HEK293 (cell line): ENCODE measurements around the gene MAL.
A peak's percentile ranks its signal among the peaks of the same experiment; 100 is the strongest.

Experiments used
- BCL6B ChIP-seq: fragments of 450-650 bp; formaldehyde crosslinking; IDR thresholded peaks from 2 replicates; pipeline ENCODE4 v1.5.1; 2017; ENCODE audit warnings: missing biosample characterization, missing genetic modification characterization
- IKZF3 ChIP-seq: fragments of 450-650 bp; IDR thresholded peaks from 2 replicates; pipeline ENCODE4 v1.5.0; 2018; ENCODE audit warnings: missing biosample characterization, mild to moderate bottlenecking, missing genetic modification characterization, moderate library complexity
- KLF1 ChIP-seq: fragments of 450-650 bp; formaldehyde crosslinking; IDR thresholded peaks from 2 replicates; pipeline ENCODE4 v1.5.1; 2016; ENCODE audit warnings: missing biosample characterization, missing genetic modification characterization
- RBAK ChIP-seq: fragments of 450-650 bp; formaldehyde crosslinking; IDR thresholded peaks from 2 replicates; pipeline ENCODE4 v1.5.1; 2016; ENCODE audit warnings: missing biosample characterization, missing genetic modification characterization
- SP3 ChIP-seq: fragments of 450-650 bp; formaldehyde crosslinking; IDR thresholded peaks from 2 replicates; pipeline ENCODE4 v1.5.1; 2016; ENCODE audit warnings: missing biosample characterization, missing genetic modification characterization
- ZBTB26 ChIP-seq: fragments of 450-650 bp; formaldehyde crosslinking; optimal IDR thresholded peaks from 2 replicates; pipeline ENCODE3; 2016; ENCODE audit warnings: missing biosample characterization, mild to moderate bottlenecking, missing genetic modification characterization
- ZBTB48 ChIP-seq: fragments of 450-650 bp; formaldehyde crosslinking; IDR thresholded peaks from 2 replicates; pipeline ENCODE4 v1.5.1; 2016; ENCODE audit warnings: missing biosample characterization, missing genetic modification characterization
- ZBTB8A ChIP-seq: fragments of 450-650 bp; formaldehyde crosslinking; IDR thresholded peaks from 2 replicates; pipeline ENCODE4 v1.5.1; 2016; ENCODE audit warnings: missing biosample characterization, missing genetic modification characterization
- ZNF112 ChIP-seq: fragments of 450-650 bp; formaldehyde crosslinking; IDR thresholded peaks from 2 replicates; pipeline ENCODE4 v1.5.0; 2017; ENCODE audit warnings: missing biosample characterization, missing genetic modification characterization
- ZNF121 ChIP-seq: fragments of 450-650 bp; formaldehyde crosslinking; IDR thresholded peaks from 2 replicates; pipeline ENCODE4 v1.5.1; 2016; ENCODE audit warnings: missing biosample characterization, missing genetic modification characterization
- ZNF155 ChIP-seq: fragments of 450-650 bp; formaldehyde crosslinking; IDR thresholded peaks from 2 replicates; pipeline ENCODE4 v1.5.1; 2016; ENCODE audit warnings: missing biosample characterization, missing genetic modification characterization
- ZNF174 ChIP-seq: fragments of 450-650 bp; formaldehyde crosslinking; IDR thresholded peaks from 2 replicates; pipeline ENCODE4 v1.5.0; 2017; ENCODE audit warnings: missing biosample characterization, mild to moderate bottlenecking, missing genetic modification characterization
- ZNF202 ChIP-seq: fragments of 450-650 bp; formaldehyde crosslinking; IDR thresholded peaks from 2 replicates; pipeline ENCODE4 v1.5.1; 2016; ENCODE audit warnings: missing biosample characterization, missing genetic modification characterization, borderline replicate concordance
- ZNF23 ChIP-seq: fragments of 450-650 bp; formaldehyde crosslinking; IDR thresholded peaks from 2 replicates; pipeline ENCODE4 v1.5.1; 2016; ENCODE audit warnings: missing biosample characterization, missing genetic modification characterization, borderline replicate concordance
- ZNF248 ChIP-seq: fragments of 450-650 bp; formaldehyde crosslinking; IDR thresholded peaks from 2 replicates; pipeline ENCODE4 v1.5.1; 2017; ENCODE audit warnings: missing biosample characterization, missing genetic modification characterization
- ZNF26 ChIP-seq: fragments of 450-650 bp; formaldehyde crosslinking; IDR thresholded peaks from 2 replicates; pipeline ENCODE4 v1.5.1; 2016; ENCODE audit warnings: missing biosample characterization, missing genetic modification characterization
- ZNF324 ChIP-seq: fragments of 450-650 bp; formaldehyde crosslinking; IDR thresholded peaks from 2 replicates; pipeline ENCODE4 v1.5.1; 2016; ENCODE audit warnings: missing biosample characterization, missing genetic modification characterization
- ZNF37A ChIP-seq: fragments of 450-650 bp; IDR thresholded peaks from 2 replicates; pipeline ENCODE4 v1.5.1; 2018; ENCODE audit warnings: missing biosample characterization, missing genetic modification characterization
- ZNF558 ChIP-seq: fragments of 450-650 bp; formaldehyde crosslinking; IDR thresholded peaks from 2 replicates; pipeline ENCODE4 v1.5.1; 2016; ENCODE audit warnings: missing biosample characterization, missing genetic modification characterization
- ZNF560 ChIP-seq: fragments of 450-650 bp; formaldehyde crosslinking; IDR thresholded peaks from 2 replicates; pipeline ENCODE4 v1.5.1; 2017; ENCODE audit warnings: missing biosample characterization, missing genetic modification characterization, borderline replicate concordance
- ZNF571 ChIP-seq: fragments of 450-650 bp; formaldehyde crosslinking; IDR thresholded peaks from 2 replicates; pipeline ENCODE4 v1.5.0; 2017; ENCODE audit warnings: missing biosample characterization, missing genetic modification characterization
- ZNF626 ChIP-seq: fragments of 450-650 bp; sonication (Bioruptor Pico); formaldehyde crosslinking; IDR thresholded peaks from 2 replicates; pipeline ENCODE4 v1.5.1; 2018; ENCODE audit warnings: missing biosample characterization, missing genetic modification characterization, inconsistent platforms
- ZNF645 ChIP-seq: fragments of 450-650 bp; formaldehyde crosslinking; IDR thresholded peaks from 2 replicates; pipeline ENCODE4; 2016; ENCODE audit warnings: missing biosample characterization, missing genetic modification characterization
- ZNF747 ChIP-seq: fragments of 450-650 bp; formaldehyde crosslinking; IDR thresholded peaks from 2 replicates; pipeline ENCODE4 v1.5.1; 2016; ENCODE audit warnings: missing biosample characterization, missing genetic modification characterization
- ZNF777 ChIP-seq: fragments of 450-650 bp; formaldehyde crosslinking; IDR thresholded peaks from 2 replicates; pipeline ENCODE4 v1.5.1; 2017; ENCODE audit warnings: missing biosample characterization, missing genetic modification characterization, borderline replicate concordance
- ZNF792 ChIP-seq: fragments of 450-650 bp; formaldehyde crosslinking; IDR thresholded peaks from 2 replicates; pipeline ENCODE4 v1.5.1; 2016; ENCODE audit warnings: missing biosample characterization, missing genetic modification characterization
- ZNF837 ChIP-seq: fragments of 450-650 bp; formaldehyde crosslinking; IDR thresholded peaks from 2 replicates; pipeline ENCODE4 v1.5.1; 2016; ENCODE audit warnings: missing biosample characterization, missing genetic modification characterization
- ZSCAN30 ChIP-seq: fragments of 450-650 bp; IDR thresholded peaks from 2 replicates; pipeline ENCODE4 v1.5.1; 2018; ENCODE audit warnings: missing biosample characterization, mild to moderate bottlenecking, missing genetic modification characterization, moderate library complexity
- TF ChIP-seq, protein P1 (sequence below): fragments of 450-650 bp; formaldehyde crosslinking; IDR thresholded peaks from 2 replicates; pipeline ENCODE4 v1.5.1; 2016; ENCODE audit warnings: missing biosample characterization, missing genetic modification characterization
- TF ChIP-seq, protein P2 (sequence below): fragments of 450-650 bp; formaldehyde crosslinking; IDR thresholded peaks from 2 replicates; pipeline ENCODE4 v1.5.1; 2016; ENCODE audit warnings: missing biosample characterization, missing genetic modification characterization

MAL gene

DNA sequence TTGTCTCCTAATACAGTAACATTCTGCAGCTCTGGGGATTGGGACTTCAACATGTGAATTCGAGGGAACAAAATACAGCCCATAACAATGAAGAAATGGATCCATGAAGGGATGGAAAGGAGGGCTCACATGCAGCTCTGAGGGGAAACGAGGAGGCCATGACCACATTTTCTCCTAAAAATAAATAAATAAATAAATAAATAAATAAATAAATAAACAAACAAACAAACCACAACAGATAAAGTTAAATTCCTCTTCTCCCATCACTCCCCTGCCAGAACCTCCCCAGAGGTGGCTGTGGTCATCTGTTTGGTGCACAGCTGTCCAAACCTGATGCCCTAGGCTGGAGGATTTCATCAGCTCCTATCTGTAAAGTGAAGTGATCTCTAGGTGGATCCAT lies 42.7 kb downstream of the MAL start (continued):
- TF ChIP-seq ZNF645 (no peak), ZNF777 (tag by site-specific recombination) (no peak), ZNF174 (tag by site-specific recombination) (no peak), ZNF23 (tag by site-specific recombination) (no peak), ZNF26 (no peak), IKZF3 (no peak), ZBTB8A (tag by site-specific recombination) (peak; percentile 45), ZBTB48 (tag by site-specific recombination) (no peak), ZNF560 (tag by site-specific recombination) (0 out of 2 replicates have a peak, but pooled peaks have one; percentile 35), ZNF558 (tag by site-specific recombination) (no peak), ZNF112 (tag by site-specific recombination) (no peak), ZNF324 (no peak), ZNF792 (no peak), RBAK (tag by site-specific recombination) (no peak), ZSCAN30 (tag by site-specific recombination) (no peak), ZNF37A (tag by site-specific recombination) (no peak), ZNF837 (tag by site-specific recombination) (no peak), ZNF626 (tag by site-specific recombination) (no peak), ZNF571 (tag by site-specific recombination) (no peak), ZNF155 (tag by site-specific recombination) (no peak), ZNF202 (tag by site-specific recombination) (peak; percentile 64; the same call in 1 of the 2 replicates), SP3 (tag by site-specific recombination) (peak; percentile 34; the same call in 1 of the 2 replicates), ZNF121 (tag by site-specific recombination) (no peak), ZBTB26 (tag by site-specific recombination) (no peak), ZNF747 (tag by site-specific recombination) (no peak), KLF1 (tag by site-specific recombination) (no peak), BCL6B (tag by site-specific recombination) (no peak), ZNF248 (tag by site-specific recombination) (no peak)
- TF ChIP-seq, protein P1, sequence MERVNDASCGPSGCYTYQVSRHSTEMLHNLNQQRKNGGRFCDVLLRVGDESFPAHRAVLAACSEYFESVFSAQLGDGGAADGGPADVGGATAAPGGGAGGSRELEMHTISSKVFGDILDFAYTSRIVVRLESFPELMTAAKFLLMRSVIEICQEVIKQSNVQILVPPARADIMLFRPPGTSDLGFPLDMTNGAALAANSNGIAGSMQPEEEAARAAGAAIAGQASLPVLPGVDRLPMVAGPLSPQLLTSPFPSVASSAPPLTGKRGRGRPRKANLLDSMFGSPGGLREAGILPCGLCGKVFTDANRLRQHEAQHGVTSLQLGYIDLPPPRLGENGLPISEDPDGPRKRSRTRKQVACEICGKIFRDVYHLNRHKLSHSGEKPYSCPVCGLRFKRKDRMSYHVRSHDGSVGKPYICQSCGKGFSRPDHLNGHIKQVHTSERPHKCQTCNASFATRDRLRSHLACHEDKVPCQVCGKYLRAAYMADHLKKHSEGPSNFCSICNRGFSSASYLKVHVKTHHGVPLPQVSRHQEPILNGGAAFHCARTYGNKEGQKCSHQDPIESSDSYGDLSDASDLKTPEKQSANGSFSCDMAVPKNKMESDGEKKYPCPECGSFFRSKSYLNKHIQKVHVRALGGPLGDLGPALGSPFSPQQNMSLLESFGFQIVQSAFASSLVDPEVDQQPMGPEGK (tag by site-specific recombination): no peak
- TF ChIP-seq, protein P2, sequence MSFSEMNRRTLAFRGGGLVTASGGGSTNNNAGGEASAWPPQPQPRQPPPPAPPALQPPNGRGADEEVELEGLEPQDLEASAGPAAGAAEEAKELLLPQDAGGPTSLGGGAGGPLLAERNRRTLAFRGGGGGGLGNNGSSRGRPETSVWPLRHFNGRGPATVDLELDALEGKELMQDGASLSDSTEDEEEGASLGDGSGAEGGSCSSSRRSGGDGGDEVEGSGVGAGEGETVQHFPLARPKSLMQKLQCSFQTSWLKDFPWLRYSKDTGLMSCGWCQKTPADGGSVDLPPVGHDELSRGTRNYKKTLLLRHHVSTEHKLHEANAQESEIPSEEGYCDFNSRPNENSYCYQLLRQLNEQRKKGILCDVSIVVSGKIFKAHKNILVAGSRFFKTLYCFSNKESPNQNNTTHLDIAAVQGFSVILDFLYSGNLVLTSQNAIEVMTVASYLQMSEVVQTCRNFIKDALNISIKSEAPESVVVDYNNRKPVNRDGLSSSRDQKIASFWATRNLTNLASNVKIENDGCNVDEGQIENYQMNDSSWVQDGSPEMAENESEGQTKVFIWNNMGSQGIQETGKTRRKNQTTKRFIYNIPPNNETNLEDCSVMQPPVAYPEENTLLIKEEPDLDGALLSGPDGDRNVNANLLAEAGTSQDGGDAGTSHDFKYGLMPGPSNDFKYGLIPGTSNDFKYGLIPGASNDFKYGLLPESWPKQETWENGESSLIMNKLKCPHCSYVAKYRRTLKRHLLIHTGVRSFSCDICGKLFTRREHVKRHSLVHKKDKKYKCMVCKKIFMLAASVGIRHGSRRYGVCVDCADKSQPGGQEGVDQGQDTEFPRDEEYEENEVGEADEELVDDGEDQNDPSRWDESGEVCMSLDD (tag by site-specific recombination): no peak
